NCI-H345 (cell line): ENCODE data around the gene CDH23.

Experiments
- DNase-seq: peaks from one replicate; lab custom pipeline; 2025; lab: John Stamatoyannopoulos, UW

The CDH23 gene

DNA sequence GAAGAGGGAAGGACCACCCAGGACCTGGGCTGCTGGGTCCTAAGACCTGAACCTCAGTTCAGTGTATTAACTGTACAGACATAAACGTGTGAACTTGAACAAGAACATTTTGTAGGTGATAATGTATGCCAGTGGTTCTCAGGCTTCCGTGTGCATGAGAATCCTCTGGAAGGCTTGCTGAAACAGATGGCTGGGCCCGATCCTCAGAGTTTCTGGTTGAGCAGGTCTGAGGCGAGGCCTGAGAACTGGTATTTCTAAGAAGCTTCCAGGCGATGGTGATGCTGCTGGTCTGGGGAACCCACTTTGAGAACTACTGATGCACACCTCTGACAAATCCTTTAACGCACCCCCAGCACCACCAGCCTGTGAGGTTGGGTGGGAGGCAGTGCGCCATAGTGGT is 70.4 kb downstream of the CDH23 start:
- no peak for DNase-seq

DNA sequence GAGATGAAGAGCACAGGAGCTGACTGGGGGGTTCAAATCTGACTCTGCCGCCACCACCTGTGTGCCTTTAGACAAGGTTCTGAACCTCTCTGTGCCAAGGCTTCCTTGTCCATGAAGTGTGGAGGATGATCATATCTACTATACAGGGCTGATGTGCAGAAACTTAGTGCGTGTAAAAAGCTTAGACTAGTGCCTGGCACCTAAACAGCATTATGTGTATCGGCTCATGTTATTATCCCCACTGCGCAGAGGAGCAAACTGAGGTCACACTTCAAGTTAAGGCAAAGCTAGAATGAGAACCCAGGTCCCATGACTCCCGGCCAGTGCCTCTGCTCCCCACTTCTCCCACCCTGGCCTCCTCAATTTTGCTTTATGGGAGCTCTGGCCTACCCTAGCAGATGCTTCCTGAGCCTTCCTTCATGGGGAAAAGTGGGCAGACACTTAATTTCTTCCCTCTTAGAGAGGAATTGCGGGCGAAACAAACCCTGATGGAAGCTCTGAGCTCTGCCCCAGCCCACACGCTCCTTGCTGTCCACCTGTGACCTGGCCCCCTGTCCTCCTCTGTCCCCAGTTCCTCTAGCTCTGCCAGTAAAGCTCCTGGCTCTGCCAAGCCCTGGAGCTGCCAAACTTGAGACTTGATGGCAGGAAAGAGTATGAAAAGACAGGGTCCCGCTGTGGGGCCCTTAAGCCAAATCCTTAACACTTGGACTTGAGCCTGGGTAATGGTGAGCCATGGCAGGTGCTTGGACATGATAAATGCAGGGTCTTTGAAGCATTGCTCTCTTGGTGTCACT is 71.0 kb downstream of the CDH23 start:
- no peak for DNase-seq

DNA sequence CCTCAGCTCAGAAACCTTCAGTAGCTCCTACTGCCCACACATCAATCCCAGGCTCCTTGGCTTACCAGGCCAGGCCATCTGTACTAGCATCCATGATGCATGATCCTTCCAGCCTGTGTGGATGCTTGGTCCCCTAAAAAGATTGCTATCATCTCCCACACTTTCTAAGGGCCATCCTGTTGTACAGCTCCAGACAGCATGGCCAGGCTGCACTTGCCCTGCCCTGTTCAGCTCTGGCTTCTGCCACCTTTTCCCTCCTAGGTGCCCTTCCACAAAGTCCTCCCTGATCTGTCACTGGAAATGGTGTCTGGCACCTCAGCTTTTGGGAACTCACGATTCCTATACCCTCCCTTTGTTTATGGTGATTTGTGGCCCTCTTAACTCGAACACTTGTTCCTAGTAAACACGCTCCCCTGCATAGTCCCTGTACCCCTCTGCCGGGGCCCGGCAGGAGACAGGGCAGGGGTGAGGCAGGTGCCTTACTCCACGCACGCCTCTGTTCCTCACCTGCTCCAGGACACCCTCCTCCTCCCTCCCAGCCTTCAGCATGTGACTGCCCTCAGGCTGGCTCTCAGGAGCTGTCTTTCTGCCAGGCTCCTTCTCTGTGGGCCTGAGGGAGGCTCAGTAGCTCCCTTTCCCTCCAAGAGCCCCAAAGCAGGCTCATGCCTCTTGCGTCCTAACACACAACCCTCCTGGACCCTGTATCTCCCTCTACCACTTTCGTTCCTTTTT is 71.8 kb downstream of the CDH23 start:
- DNase-seq = no peak

DNA sequence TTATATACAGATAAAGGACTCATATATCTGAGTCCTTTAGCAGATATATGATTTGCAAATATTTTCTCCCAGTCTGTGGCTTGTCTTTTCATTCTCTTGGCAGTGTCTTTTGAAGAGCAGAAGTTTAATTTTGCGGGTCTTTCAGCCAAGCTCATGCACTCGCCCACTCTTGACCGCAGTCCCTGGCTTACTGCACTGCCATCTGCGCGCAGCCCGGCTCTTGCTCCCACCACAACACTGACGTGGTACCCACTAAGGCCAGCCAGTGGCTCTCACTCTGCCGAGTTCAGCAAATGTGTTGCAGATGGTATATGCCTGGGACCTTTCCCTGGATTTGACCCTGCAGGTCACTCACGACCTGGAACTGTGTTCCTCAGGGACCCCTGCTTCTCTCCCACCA is 74.3 kb downstream of the CDH23 start:
- no peak for DNase-seq

- DNase-seq = no peak
Observed at GRCh38 chr10:71471957-71472365, 75.2 kb downstream of the CDH23 start.

DNA sequence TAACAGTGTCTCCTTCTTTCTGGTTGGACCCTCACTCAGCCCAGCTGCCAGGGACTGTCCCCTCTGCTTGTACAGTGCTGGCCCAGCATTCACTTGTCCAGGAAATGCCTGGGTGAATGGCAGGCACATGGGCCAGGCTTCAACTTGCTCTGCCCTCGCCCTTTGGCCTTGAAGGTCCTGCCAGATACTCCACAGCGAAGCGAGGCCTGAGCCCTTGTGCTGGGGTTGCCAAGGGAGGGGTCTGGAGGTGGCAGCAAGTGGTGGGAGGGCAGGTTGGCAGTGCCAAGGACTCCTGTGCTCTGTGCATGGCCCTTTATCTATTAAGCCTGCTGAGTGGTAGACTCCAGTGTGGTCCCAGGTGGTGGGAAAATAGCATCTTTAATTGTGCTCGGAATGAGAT is 75.7 kb downstream of the CDH23 start:
- no peak for DNase-seq

GRCh38 chr10:71472912-71473311 is 76.2 kb downstream of the CDH23 start:
- DNase-seq = no peak

DNA sequence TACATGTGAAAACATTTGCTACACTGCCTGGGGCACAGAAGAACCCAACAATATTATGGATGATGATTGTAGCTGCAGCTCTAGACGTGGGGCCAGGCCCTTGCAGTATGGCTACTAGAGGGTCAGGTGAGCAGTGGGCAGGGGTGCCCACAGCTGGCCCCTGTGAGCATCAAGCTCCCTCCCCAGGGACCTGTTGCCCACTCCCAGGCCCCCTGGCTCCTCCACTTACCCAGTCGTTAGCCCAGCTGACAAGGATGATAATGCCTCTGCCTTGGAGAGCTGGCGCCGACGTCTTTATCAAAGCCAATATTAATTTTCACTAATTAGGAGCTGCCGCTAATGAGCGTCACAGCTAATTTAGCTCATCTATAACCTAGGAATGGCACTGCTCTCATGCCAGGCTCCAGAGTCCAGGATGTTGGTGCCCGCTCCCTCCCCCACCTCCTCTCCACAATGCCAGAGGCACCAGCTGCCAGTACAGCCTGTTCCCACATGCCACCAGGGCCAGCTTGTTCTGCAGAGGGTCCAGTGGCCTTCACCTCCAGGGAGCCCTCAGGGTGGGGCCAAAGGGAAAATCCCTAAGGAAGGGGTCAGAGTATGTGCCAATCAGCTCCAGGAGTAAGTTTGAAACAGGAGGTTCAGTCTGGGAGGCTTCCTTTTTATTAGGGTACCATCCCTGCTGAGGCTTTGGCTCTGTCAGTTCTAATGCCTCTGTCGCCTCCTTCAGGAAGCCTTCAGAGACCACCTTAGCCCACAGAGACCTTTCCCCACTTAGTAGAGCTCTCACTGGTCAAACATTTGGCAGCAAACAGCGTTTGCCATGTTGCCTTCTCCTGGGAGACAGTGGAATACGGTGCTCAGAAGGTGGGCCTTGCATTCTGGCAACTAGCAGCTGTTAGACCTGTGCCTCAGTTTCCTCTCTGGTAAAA is 77.2 kb downstream of the CDH23 start:
- no peak for DNase-seq

- DNase-seq = no peak
Observed at GRCh38 chr10:71474702-71475242, 78.1 kb downstream of the CDH23 start.

DNA sequence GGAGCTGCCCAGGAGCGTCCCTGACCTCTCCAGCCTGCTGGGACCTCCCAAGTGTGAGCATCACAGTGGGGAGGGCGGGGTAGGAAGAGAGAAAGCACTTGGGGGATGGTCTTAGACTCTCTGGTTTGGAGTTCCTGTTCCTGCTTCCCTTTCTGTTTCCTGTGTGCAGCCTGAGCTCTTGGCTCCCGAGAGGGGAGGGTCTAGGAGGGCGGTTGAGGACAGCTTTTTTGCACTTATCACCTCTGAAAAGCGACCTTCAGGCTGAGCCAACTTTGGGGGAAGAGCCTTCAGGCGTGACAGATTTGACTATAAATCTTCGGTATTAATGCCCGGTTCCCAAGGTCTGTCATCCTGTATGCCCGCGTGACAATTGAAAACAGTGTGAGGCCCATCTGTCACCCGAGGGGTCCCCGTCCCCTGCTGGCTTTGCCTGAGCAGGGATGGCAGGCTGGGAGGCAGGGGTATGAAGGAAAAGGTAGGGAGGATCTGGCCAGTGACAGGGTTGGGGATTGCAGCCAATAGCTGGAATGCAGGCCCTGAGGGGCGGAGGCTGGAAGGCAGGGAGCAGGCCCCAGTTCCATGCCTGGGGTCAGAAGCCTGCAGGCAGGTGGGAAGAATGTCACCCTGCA is 78.6 kb downstream of the CDH23 start:
- peak; percentile 52 for DNase-seq

- DNase-seq = no peak
Observed at GRCh38 chr10:71476228-71477011, 79.7 kb downstream of the CDH23 start.

GRCh38 chr10:71478173-71478572 is 81.5 kb downstream of the CDH23 start:
- DNase-seq = no peak

- no peak for DNase-seq
Observed at GRCh38 chr10:71478813-71479365, 82.2 kb downstream of the CDH23 start.

DNA sequence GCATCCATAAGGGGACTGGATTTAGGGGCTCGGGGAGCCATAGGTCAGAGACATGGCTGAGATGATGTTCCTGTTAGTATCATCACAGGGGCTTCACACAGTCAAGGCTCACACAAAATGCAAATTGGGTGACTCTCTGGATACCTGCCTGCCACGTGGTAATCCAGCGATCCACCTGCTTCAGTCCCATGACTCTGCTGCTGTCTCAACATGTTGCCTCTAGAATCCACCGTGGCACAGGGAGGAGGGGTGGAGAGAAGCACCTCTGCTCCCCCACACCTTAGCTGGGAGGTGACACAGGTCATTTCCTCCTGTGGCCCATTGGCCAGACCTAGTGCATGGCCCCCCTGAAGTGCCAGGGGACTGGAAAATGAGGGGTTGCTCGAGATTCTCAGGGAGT is 83.1 kb downstream of the CDH23 start:
- no peak for DNase-seq

DNA sequence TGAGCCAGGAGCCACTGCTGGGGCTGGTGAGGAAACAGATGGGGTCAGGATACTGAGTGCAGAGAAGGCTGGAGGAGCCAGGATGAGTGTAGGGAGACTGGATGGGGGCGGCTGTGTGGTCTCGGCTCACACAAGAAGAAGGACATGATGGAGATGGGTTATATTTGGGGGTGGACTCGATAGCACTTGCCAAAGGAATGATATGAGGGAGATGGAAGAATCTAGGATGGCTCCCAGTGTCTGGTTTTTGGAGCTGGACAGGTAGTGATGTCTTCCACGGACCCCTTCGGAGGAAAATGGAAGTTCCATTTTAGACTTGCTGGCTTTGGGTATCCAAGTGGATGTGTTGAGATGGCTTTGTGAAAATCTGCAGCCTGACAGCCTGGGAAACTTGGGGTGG is 83.9 kb downstream of the CDH23 start:
- DNase-seq = no peak

- no peak for DNase-seq
Observed at GRCh38 chr10:71481746-71482410, 85.2 kb downstream of the CDH23 start.

GRCh38 chr10:71482620-71483019 is 85.9 kb downstream of the CDH23 start:
- no peak for DNase-seq

DNA sequence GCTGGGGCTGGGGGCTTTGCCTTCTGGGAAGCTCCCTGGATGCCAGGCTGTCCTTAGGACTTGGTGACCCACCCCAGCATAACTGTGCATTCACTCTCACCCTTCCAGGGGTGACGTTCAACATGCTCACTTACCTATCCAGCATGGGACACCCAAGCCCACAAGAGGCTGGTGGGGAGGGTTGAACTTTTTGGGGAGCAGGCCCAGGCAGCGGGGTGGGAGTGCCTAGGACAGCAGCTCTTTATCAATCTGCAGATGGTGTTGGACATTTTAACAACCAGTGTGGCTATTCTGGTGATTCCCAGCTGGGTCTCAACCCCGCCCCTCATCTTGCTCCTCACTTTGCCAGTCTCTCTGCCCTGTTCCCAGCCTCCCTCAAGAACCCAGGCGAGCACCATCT is 86.4 kb downstream of the CDH23 start:
- no peak for DNase-seq

DNA sequence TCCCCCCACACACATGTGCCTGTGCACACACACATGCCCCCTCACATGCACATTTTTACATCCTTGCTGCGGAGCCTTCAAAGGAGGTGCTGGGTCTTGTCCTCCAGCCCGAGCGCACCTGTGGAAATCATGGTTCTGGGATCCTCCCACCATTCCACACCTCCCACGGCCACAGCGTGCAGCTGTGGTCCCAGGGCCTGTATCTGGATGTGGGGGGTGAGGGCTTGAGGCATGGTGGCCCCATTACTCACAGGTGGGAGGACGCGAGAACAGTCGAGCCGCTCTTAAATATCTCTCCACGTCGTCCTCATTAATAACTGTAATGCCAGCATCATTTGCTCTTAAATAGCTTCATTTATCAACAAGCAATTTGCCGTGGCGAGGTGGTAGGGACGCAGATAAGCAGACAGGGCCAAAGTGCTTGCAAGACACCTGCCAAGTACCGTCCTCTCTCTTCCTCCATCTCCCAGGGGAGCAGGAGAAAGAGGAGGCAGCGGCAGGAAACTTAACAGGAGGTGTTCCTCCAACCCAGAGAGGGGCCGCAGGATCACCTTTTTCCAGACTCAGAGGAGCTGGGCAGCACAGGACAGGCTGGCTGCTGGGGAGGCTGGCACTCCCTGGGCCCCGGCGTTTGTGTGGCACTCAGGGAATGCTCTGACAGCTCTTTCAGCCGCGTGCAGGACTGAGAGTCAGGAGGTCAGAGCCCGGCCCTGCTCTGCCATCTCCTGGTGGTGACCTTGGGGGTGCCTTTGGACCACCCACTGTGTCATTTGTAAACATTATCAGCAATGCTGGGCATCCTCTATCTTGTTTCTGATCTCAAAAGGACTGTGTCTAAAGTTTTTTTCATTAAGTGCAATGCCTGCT is 87.4 kb downstream of the CDH23 start:
- DNase-seq = no peak
